ENCODE data around the gene ATP8A2. TPM values are rescaled to one million over a fixed set of nuclear protein-coding genes. Genes with fewer than 3 reads are reported as not detected.

Gene ATP8A2
- polyA plus RNA-seq, 1 donor: 2.1 TPM

DNA sequence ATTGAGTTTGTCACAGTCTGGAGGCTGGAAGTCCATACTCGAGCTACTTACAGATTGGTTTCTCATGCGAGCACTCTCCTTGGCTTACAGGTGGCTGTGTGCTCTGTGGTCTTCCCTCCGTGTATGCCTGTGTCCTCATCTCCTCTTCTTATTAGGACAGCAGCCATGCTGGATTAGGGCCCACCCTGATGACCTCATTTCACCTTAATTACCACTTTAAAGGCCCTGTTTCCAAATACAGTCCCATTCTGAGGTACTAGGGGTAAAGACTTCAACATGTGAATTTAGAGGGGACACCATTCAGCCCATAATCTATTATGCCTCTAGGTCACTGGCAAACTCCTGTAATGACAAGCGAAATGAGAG, 639.4 kb downstream of the ATP8A2 start:
- no peak for DNase-seq (ENCODE audit: low read depth)

GRCh38 chr13:26011996-26012821, 640.4 kb downstream of the ATP8A2 start:
- no peak for DNase-seq (ENCODE audit: low read depth)

DNA sequence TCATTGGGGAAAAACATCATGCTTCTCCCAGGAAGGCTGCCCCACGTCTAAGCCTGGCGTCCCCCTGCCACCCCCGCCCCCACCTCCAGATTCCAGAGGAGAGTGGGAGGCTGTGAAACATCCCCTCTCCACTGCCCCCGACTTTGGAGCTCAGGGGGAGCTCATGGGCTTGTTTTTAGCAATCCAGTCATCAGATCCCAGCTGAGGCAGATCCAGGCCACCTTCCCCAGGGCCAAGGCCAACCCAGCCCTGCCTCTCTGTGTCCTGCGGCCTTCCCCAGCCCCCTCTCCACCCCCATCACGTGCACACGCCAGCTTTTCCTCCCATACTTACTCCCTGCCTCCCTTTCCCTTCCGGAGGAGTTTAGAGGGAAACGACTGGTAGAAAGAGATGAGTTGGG, 641.2 kb downstream of the ATP8A2 start:
- DNase-seq (ENCODE audit: low read depth): no peak

GRCh38 chr13:26015271-26016125, 643.7 kb downstream of the ATP8A2 start:
- peak; percentile 62 for DNase-seq (ENCODE audit: low read depth)

- DNase-seq (ENCODE audit: low read depth): no peak
Measured at GRCh38 chr13:26016189-26016588, 644.4 kb downstream of the ATP8A2 start.

DNA sequence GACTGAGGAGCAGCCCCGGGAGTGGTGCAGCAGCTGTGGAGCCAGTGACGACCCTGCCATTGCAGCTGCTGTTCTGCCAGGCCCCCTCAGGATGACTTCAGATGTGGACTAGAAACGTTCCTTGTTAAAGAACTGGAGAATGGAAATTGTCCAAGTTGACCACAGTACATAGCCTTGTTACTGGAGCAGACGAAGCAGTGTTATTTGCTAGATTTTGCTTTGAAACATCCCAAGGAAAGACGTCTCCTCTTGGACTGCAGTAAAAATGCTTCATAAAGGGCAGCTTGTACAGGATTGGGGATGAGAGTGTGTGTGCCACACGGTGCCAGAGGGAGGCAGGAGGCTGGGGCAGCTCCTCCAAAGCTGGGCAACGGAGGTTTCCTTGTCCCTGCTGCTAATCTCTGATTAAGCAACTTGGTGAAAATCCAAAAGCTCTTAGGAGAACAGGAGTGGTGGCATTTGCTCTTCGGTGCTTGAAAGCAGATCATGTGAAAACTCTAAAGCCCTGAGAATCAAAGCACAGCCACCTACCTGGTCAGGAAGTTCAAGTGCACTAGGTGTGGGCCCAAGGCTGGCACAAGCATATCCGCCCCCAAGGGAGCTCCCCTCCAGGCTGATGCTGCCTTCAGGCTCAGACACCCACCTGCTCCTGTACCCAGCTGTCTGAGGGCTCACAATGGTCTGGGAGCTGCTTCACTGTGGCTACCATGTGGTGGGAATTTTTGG, 645.6 kb downstream of the ATP8A2 start:
- no peak for DNase-seq (ENCODE audit: low read depth)

DNA sequence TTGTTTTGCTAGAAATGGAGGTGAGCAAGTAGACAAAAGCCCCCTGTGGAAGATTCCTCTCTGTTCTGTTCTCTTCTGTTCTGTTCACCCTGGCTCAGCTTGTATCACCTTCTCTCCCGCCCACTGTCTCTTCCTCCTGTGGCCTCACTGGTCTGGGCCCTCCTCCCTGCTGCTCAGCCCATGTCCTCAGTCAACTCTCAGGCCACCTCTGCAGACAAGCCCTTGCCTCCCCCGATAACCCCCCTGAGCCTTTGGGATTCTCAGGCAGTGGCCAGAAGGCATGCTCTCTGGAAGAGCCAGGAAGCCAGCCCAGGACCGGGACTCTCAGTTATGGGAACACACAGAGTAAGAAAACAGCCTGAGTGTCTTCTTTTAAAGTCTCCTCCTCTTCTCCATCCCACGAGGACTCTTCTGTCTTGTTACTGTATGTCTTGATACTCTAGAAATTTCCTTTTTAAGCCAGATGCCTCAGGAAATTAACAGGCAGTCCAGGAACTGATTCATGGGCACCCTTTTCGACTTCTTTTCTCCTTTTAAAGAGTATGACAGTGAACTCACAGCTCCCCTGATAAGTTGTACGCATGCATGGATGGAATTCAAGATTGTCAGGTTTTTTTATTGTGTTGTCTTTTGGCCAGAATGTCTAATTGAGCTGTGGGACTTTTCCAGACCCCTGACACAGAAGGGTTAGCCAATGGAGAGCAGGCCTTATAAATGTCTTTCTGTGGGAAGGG, 646.3 kb downstream of the ATP8A2 start:
- no peak for DNase-seq (ENCODE audit: low read depth)

DNA sequence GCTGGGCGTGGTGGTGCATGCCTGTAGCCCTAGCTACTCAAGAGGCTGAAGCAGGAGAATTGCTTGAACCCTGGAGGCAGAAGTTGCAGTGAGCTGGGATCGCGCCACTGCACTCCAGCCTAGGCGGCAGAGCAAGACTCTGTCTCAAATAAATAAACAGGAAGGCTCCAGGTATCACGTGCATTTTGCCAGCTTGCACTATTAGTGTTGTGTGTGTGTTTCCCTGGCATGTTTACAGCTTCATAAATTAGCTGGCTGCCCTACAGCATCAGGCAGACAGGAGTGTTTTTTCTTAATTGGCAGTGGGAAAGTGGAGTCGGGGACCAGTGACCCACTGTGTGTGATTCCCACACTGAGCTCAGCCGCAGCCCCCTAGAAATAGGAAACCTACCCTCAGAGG, 647.5 kb downstream of the ATP8A2 start:
- DNase-seq (ENCODE audit: low read depth): no peak

DNA sequence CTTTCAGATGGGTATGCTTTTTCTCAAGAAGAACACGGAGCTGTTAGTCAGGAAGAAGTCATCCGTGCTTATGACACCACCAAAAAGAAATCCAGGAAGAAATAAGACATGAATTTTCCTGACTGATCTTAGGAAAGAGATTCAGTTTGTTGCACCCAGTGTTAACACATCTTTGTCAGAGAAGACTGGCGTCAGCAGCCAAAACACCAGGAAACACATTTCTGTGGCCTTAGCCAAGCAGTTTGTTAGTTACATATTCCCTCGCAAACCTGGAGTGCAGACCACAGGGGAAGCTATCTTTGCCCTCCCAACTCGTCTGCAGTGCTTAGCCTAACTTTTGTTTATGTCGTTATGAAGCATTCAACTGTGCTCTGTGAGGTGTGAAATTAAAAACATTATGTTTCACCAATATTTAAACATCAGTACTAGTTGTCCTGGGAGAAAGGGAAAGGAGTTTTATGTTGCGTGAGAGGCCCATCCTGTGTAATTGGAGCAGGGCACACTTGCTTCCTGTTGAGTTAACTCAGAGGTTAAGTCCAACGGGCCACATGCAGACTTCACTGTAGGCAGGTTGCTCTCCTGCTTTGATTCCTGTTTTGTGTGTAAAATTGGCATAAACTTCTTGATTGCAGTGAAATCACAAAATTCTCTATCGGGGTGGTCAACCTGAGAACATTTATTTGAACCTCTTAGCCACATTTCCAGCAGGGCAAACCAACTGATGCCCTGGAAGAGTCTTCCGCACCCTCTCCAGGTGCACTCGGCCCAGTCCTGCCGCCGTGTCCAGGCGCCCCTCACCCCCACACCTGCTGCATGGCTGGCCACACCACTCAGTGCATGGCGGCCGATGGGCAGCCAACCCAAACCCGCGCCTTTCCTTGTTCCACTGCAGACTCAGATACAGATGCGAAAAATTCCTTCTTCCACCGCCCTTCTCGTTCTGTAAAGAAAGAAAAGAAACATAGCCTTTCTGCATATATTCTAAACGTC, 648.4 kb downstream of the ATP8A2 start:
- DNase-seq (ENCODE audit: low read depth): no peak

DNA sequence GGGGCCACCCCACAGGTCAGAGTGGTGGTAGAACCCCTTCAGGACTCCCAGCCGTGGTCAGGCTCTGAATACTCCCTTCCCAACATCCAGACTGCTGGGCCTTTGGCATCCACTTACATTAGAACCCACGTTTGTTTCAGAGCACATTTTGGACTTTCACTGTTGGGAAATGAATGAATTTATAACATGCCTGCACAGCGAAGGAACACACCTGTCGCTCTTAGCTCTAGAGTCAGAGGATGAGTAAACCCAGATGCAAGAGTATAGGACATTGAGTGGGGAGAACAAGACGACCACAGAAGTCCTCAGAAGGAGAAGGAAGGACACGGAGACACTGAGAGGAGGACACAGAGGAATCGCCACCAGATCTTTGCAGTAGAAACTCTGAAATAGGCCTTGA, 649.1 kb downstream of the ATP8A2 start:
- no peak for DNase-seq (ENCODE audit: low read depth)

GRCh38 chr13:26021516-26021915, 649.7 kb downstream of the ATP8A2 start:
- no peak for DNase-seq (ENCODE audit: low read depth)

- no peak for DNase-seq (ENCODE audit: low read depth)
Measured at GRCh38 chr13:26021956-26022355, 650.2 kb downstream of the ATP8A2 start.

GRCh38 chr13:26022538-26023292, 650.9 kb downstream of the ATP8A2 start:
- no peak for DNase-seq (ENCODE audit: low read depth)

DNA sequence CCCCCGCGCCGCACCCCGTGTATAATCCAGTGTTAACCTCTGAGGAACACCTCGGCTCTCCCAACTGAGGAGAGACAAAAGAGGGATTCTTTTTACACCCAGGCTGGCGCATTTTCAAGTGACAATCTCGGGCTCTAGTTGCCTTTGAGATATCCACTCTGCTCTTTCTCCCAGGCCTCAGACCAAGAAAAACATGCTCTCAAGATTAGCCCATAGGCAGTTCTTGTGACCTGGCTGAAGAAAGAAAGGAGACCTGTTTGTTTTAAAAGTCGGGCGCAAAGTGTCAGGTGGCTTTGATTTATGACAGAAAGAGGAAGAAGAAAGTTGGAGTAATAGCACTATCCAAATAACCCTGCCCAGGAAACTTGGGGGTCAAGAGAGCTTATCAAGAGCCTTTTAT, 652.8 kb downstream of the ATP8A2 start:
- DNase-seq (ENCODE audit: low read depth): no peak

DNA sequence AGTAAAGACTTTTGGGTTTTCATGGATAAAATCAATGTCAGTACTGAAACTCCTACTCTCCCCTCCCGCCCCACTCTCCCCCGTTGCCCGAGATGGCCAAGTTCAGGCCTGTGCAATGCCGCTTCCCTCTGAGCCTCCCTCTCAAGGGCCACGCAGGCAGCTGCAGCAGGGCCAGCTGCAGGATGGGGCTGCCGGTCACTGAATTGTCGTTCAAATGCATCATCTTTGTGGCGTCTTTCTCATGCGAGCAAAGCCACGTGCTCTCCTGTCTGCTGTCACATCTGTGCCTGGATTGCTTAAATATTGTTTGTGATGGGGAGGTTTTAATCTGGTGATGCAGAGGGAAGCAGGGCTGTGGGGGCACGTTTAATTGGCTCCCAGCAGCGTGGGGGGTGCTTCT, 653.4 kb downstream of the ATP8A2 start:
- DNase-seq (ENCODE audit: low read depth): no peak

DNA sequence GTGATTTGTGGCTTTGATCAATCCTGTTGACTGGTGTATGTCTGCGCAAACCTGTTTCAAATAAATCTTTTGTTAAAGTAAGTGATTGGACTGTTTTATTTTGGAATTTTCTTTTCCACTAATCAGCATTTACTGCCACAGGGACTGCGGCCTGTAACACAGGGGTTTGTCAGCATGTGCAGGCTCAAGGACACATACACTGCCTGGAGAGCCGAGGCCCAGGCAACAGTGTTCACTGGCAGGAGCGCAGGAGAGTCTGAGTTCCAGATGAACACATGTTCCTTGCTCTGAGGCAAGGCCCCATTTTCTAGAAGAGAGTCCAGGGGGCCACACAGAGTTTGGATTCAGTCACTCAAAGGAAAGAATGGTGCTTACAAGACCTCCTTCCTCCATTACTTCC, 654.0 kb downstream of the ATP8A2 start:
- DNase-seq (ENCODE audit: low read depth): no peak

GRCh38 chr13:26026211-26026610, 654.4 kb downstream of the ATP8A2 start:
- no peak for DNase-seq (ENCODE audit: low read depth)

- no peak for DNase-seq (ENCODE audit: low read depth)
Measured at GRCh38 chr13:26029581-26030136, 657.9 kb downstream of the ATP8A2 start.

DNA sequence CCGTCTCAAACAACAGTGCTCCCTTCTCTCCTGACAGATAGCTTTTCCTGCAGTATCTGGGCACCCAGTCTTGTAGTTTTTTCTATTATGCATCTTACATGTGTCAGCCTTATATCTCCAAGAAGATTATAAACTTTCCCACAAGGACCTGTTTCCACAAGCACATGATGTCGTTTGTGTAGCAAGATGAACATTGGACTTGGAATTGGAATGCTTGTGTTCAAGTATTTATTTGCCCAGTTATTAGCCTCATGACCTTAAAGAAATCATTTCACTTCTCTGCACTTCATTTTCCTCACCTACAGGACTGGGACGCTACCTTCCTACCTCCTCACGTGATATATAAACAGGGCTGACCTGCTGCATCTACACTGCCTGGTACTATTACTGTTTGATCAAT, 658.6 kb downstream of the ATP8A2 start:
- no peak for DNase-seq (ENCODE audit: low read depth)

All from forelimb muscle (tissue), 1 donor.